SK-N-SH (cell line): Measurements from ENCODE around the gene HAPLN2. TPM values are rescaled to one million over a fixed set of nuclear protein-coding genes. Genes with fewer than 3 reads are reported as not detected.
A peak's percentile ranks its signal among the peaks of the same experiment; 100 is the strongest.

Experiments
- CTCF ChIA-PET: fragments of 300-600, 350-600 bp; formaldehyde crosslinking; extraction: SDS; loops from one replicate; lab custom pipeline; 2021; lab: Yijun Ruan, JAX
- POLR2A ChIA-PET: fragments of 350-600 bp; sonication (Branson Sonifier 250); formaldehyde crosslinking; extraction: SDS; loops from one replicate; lab custom pipeline; 2020; ENCODE audit warnings: antibody characterized with exemption, inconsistent platforms; lab: Yijun Ruan, JAX
- DNase-seq: peaks from one replicate; pipeline ENCODE4 v3.0.0; 2012
- H2AFZ ChIP-seq: fragments of 200-600 bp; sonication (generic); 2 replicates; pipeline ENCODE4 v1.8.1; 2016; ENCODE audit warnings: antibody characterized with exemption, mild to moderate bottlenecking, low read depth
- H3F3A ChIP-seq: fragments of 200-600 bp; sonication (generic); replicated peaks from 2 replicates; pipeline ENCODE3; 2016; ENCODE audit warnings: antibody characterized with exemption, mild to moderate bottlenecking; ENCODE audit not compliant: insufficient read depth
- H3K27ac ChIP-seq, 2 experiments: fragments of 200-500 bp in 1 of 2; fragments of 200-600 bp in 1 of 2; sonication (Bioruptor generic) in 1 of 2; sonication (generic), shearing (Covaris generic) in 1 of 2; 2 replicates each; pipeline versions ENCODE4 v1.5.1 to v1.6.1; 2014 to 2016; ENCODE audit warnings: low read depth in 2 of 2, inconsistent platforms in 1 of 2, low read length in 1 of 2, mild to moderate bottlenecking in 1 of 2, mixed read lengths in 1 of 2
- H3K27me3 ChIP-seq: fragments of 200-600 bp; sonication (generic), shearing (Covaris generic); 2 replicates; pipeline ENCODE4 v1.6.1; 2016; ENCODE audit warnings: mixed run types; ENCODE audit not compliant: insufficient read depth
- H3K36me3 ChIP-seq, 2 experiments: fragments of 200-500 bp in 1 of 2; fragments of 200-600 bp in 1 of 2; sonication (Bioruptor generic) in 1 of 2; sonication (generic) in 1 of 2; replicated peaks in 1 of 2; 2 replicates each; pipeline versions ENCODE3 to v1.5.1; 2014 to 2016; ENCODE audit warnings: low read length in 1 of 2, mild to moderate bottlenecking in 1 of 2; ENCODE audit not compliant: insufficient read depth in 2 of 2, control insufficient read depth in 1 of 2
- H3K4me1 ChIP-seq, 2 experiments: fragments of 200-500 bp in 1 of 2; fragments of 200-600 bp in 1 of 2; sonication (Bioruptor generic) in 1 of 2; sonication (generic), shearing (Covaris generic) in 1 of 2; 2 replicates each; pipeline versions ENCODE4 v1.5.1 to v1.6.1; 2014 to 2016; ENCODE audit warnings: low read depth in 1 of 2, low read length in 1 of 2, mixed run types in 1 of 2; ENCODE audit not compliant: insufficient read depth in 2 of 2, control insufficient read depth in 1 of 2
- H3K4me2 ChIP-seq: fragments of 200-600 bp; sonication (generic), shearing (Covaris generic); 2 replicates; pipeline ENCODE4 v1.6.1; 2017; ENCODE audit warnings: mixed run types
- H3K4me3 ChIP-seq, 2 experiments: fragments of 200-500 bp in 1 of 2; fragments of 200-600 bp in 1 of 2; sonication (Bioruptor generic) in 1 of 2; sonication (generic), shearing (Covaris generic) in 1 of 2; 2 replicates each; pipeline versions ENCODE4 v1.5.1 to v1.8.1; 2014 to 2016; ENCODE audit warnings: low read depth in 2 of 2, inconsistent platforms in 1 of 2, low read length in 1 of 2, mild to moderate bottlenecking in 1 of 2, mixed read lengths in 1 of 2, moderate library complexity in 1 of 2
- H3K79me2 ChIP-seq: fragments of 200-600 bp; sonication (generic); 2 replicates; pipeline ENCODE4 v1.8.1; 2017; ENCODE audit warnings: mild to moderate bottlenecking; ENCODE audit not compliant: insufficient read depth
- H3K9ac ChIP-seq: fragments of 200-600 bp; sonication (generic); 2 replicates; pipeline ENCODE4 v1.6.1; 2017; ENCODE audit warnings: mixed run types
- H3K9me2 ChIP-seq: fragments of 200-600 bp; sonication (generic); 2 replicates; pipeline ENCODE4 v1.6.1; 2017; ENCODE audit warnings: mixed run types
- H3K9me3 ChIP-seq: fragments of 200-600 bp; sonication (generic); 2 replicates; pipeline ENCODE4 v1.6.1; 2017; ENCODE audit warnings: mixed run types, mild to moderate bottlenecking, moderate library complexity
- H4K20me1 ChIP-seq: fragments of 200-600 bp; sonication (generic); 2 replicates; pipeline ENCODE4 v1.6.1; 2017; ENCODE audit warnings: mild to moderate bottlenecking, mixed run types; ENCODE audit not compliant: insufficient read depth
- CTCF ChIP-seq: fragments of 200-600 bp; sonication (generic); IDR thresholded peaks from 2 replicates; pipeline ENCODE4 v1.6.1; 2017; ENCODE audit warnings: antibody characterized with exemption, mild to moderate bottlenecking, moderate library complexity
- FOSL2 ChIP-seq: IDR thresholded peaks from 2 replicates; pipeline ENCODE4 v1.4.0; 2012; ENCODE audit warnings: low read depth, mild to moderate bottlenecking, moderate library complexity, borderline replicate concordance
- IRF3 ChIP-seq: fragments of 150-350 bp; IDR thresholded peaks from 2 replicates; pipeline ENCODE4 v1.6.1; 2016; ENCODE audit warnings: mild to moderate bottlenecking, low read depth, low read length
- JUND ChIP-seq: IDR thresholded peaks from 2 replicates; pipeline ENCODE4 v1.4.0; 2012
- MXI1 ChIP-seq: IDR thresholded peaks from 2 replicates; pipeline ENCODE4 v1.6.1; 2012; ENCODE audit warnings: mild to moderate bottlenecking, low read depth, low read length, improper control_type of control experiment
- PBX3 ChIP-seq: IDR thresholded peaks from 2 replicates; pipeline ENCODE4; 2012
- RAD21 ChIP-seq: IDR thresholded peaks from 2 replicates; pipeline ENCODE4 v1.6.1; 2012; ENCODE audit warnings: mild to moderate bottlenecking, low read length
- REST ChIP-seq: IDR thresholded peaks from 2 replicates; pipeline ENCODE4 v1.6.1; 2012; ENCODE audit warnings: mild to moderate bottlenecking, low read depth, low read length, moderate library complexity
- WGBS: methylation state at CpG from one replicate; pipeline ENCODE4 v1.1.6; 2017; ENCODE audit warnings: low lambda C conversion rate; 5-methylcytosine and 5-hydroxymethylcytosine counted together
- polyA plus RNA-seq, 3 experiments: library from polyadenylated mRNA; depleted of rRNA; stranded (reverse); fragments of >200 nt; gene quantifications; 2 replicates each; pipeline ENCODE4 v1.2.3, GENCODE V29; 2012

HAPLN2 gene
- polyA plus RNA-seq, 1 of the 3 experiments (the other 2 are of a cell fraction), result 0.20 TPM

GRCh38 chr1:156623946-156624813 lies 5.0 kb downstream of the HAPLN2 start:
- Histone ChIP-seq H2AFZ (peak overlapping the region; percentile 85), H3K9me2 (no peaks in the 10 kb centered on the region), H4K20me1 (no peaks in the 10 kb centered on the region), H3K9me3 (no peaks in the 10 kb centered on the region), H3K9ac (no peak overlapping the region), H3K4me3 (peak overlapping the region; percentile 39 to 57; a peak in 3 of 4 replicates), H3K79me2 (no peaks in the 10 kb centered on the region), H3K27me3 (peaks cover 29% of the 10 kb centered on the region), H3F3A (peaks cover 12% of the 10 kb centered on the region), H3K36me3 (no peaks in the 10 kb centered on the region), H3K27ac (no peak overlapping the region), H3K4me2 (peak overlapping the region; percentile 71), H3K4me1 (peaks cover 0 to 13% of the 10 kb centered on the region in 2 experiments; a peak in 1 of 4 replicates)
- ChIA-PET CTCF (interaction anchor here (0.6 to 18.0 kb wide), 33 partner anchors 10 to 271 kb away, joined by 3 to 643 read pairs (median 5); partner anchors contain the start of genes BCAN, CRABP2, GPATCH4 and IQGAP3), POLR2A (interaction anchor here (0.6 to 1.6 kb wide), 3 partner anchors 25 to 342 kb away, joined by 3 to 9 read pairs (median 3); partner anchors contain the start of gene SMG5)
- DNase-seq, result peak; percentile 87
- WGBS, result 16% methylated on average over 22 of the region's 87 CpGs
- 0 out of 2 replicates have a peak, but pooled peaks have one; percentile 8 for TF ChIP-seq RAD21
- TF ChIP-seq FOSL2, result no peak
- peak; percentile 54 for TF ChIP-seq CTCF

- peaks cover 10% of the 10 kb centered on the region for H3F3A ChIP-seq
- POLR2A ChIA-PET, result interaction anchor here (0.6 to 1.6 kb wide), 3 partner anchors 24 to 342 kb away, joined by 3 to 9 read pairs (median 3); partner anchors contain the start of gene SMG5
- no peaks in the 10 kb centered on the region for H4K20me1 ChIP-seq
- H3K79me2 ChIP-seq, result no peaks in the 10 kb centered on the region
- H3K36me3 ChIP-seq, result no peaks in the 10 kb centered on the region
- H3K27ac ChIP-seq, result no peak overlapping the region
- H3K4me1 ChIP-seq, result peaks cover 0 to 13% of the 10 kb centered on the region in 2 experiments; a peak in 1 of 4 replicates
- peaks cover 29% of the 10 kb centered on the region for H3K27me3 ChIP-seq
- peak overlapping the region; percentile 39 to 57; a peak in 3 of 4 replicates for H3K4me3 ChIP-seq
- no CpG with 5 or more reads among the region's 55 CpGs for WGBS
- TF ChIP-seq REST, result no peak
- TF ChIP-seq IRF3, result no peak
- TF ChIP-seq RAD21, result no peak
- TF ChIP-seq CTCF, result no peak
- no peak for TF ChIP-seq JUND
- no peak for TF ChIP-seq PBX3
- TF ChIP-seq MXI1, result no peak
- TF ChIP-seq, all 33 proteins: peak for 0
- Histone ChIP-seq H3K9me3 (no peaks in the 10 kb centered on the region), H2AFZ (no peak overlapping the region), H3K4me2 (peak overlapping the region; percentile 86), H3K9me2 (no peaks in the 10 kb centered on the region), H3K9ac (no peak overlapping the region)
- DNase-seq, result no peak
- CTCF ChIA-PET, result interaction anchor here (0.7 to 18.0 kb wide), 35 partner anchors 9 to 270 kb away, joined by 3 to 643 read pairs (median 6); partner anchors contain the start of genes BCAN, CRABP2, IQGAP3 and ISG20L2
Measured at GRCh38 chr1:156624814-156625435, 5.7 kb downstream of the HAPLN2 start.
